ENCODE results near the gene FEV. TPM values are rescaled to one million over a fixed set of nuclear protein-coding genes. Genes with fewer than 3 reads are reported as not detected.

FEV gene
- not detected for polyA plus RNA-seq

DNA sequence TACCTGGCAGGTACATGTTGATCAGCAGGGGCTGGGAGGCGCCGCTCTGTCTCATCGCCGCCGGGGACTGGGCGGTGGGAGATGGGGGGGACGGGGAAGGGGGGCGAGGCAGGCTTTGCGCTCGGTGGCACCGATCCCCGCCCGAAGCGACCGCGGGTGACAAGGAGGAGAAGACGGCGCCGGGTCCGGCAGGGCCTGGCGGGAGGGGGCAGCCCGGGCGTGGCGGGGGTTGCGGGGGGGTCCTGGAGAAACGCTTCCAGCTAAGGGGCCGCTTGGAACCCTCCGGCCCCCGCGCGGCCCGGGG, at the start of gene FEV:
TSS of gene FEV (minus strand) at position 164 of the 304 bp plus-strand sequence. CDS start at position 55, 109 bp downstream.
- Mint-ChIP-seq H3K27ac (peak within 1 kb of the TSS in 2 of 3 donors; percentile 64 to 91), H3K4me3 (peak within 1 kb of the TSS; percentile 42 to 70 (median 50)), H3K4me1 (peaks cover 11 to 14% (median 11%) of the 10 kb centered on the region in 3 donors), H3K27me3 (peaks cover 59% of the 10 kb centered on the region), H3K9me3 (no peaks in the 10 kb centered on the region), H3K36me3 (no peaks in the 10 kb centered on the region)

DNA sequence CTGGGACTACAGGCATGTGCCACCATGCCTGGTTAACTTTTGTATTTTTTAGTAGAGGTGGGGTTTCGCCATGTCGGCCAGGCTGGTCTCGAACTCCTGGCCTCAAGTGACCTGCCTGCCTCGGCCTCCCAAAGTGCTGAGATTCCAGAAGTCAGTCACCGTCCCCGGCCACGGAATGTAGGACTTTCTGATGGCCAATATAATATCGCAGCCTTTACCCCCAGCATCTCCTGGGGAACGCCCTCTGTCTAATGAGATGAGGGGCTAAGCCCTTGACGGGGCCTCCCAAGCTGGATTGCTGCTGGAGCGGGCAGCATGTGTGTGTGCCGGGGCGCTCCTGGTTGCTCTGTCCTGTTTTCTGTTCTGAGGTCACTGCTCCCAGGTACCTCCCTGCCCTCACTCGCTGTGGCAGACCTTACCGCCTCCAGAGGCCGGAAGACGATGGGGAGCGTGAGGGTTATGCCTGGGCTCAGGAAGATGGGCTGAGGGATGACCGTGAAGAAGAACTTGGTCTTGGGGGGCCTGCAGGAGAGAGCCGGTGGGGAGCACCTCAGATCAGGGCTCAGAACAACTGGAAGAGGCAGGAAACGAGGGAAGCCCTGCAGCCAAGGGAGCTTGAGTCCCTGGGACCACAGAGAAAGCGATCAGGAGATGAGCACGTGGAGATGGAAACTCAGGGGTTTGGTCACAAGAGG, 47.2 kb upstream of the FEV start:
- peaks cover 8% of the 10 kb centered on the region for H3K27me3 Mint-ChIP-seq
- no peaks in the 10 kb centered on the region for H3K36me3 Mint-ChIP-seq
- no peaks in the 10 kb centered on the region for H3K4me1 Mint-ChIP-seq

DNA sequence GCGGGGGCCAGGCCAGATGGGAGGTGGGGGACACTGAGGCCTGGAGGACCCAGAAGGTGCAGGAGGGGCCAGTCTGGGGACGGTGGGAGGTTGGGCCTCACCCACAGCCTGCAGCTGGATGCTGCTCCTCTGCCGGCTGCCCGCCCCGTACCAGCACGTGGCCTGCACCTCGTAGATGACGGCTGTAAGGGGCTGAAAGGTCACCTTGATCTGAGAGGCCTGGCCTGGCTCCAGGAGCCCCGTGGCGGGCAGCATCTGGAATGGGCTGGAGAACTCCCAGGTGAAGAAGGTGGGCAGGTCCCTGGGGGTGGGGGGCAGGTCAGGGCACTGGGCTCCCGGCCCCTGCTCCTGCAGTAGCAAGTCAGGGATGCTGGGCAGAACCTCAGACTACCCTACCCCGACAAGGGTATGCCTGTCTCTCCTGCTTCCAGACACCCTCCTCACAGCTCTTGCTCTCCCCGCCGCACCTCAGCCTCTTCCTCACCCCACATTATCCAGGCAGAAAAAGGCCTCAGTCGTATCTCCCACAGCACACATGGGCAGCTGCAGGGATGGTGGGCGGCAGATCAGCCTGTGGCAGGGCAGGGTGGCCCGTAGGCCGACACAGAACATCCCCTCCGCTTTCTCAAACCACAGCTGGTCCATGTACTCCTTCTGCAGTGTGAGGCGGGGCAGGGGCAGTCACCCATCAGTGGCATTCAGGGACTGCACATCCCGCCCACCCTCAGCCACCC, 46.2 kb upstream of the FEV start:
- H3K36me3 Mint-ChIP-seq = no peaks in the 10 kb centered on the region
- H3K4me3 Mint-ChIP-seq = no peak overlapping the region
- no peaks in the 10 kb centered on the region for H3K4me1 Mint-ChIP-seq
- peaks cover 0 to 2% (median 0%) of the 10 kb centered on the region in 3 donors for H3K9me3 Mint-ChIP-seq
- H3K27me3 Mint-ChIP-seq = peaks cover 8% of the 10 kb centered on the region
- H3K27ac Mint-ChIP-seq = no peak overlapping the region

More for the DNA sequence above, 47.2 kb upstream of the FEV start:
- H3K27ac Mint-ChIP-seq = no peak overlapping the region
- H3K9me3 Mint-ChIP-seq = peaks cover 0 to 2% (median 0%) of the 10 kb centered on the region in 3 donors
- no peak overlapping the region for H3K4me3 Mint-ChIP-seq

DNA sequence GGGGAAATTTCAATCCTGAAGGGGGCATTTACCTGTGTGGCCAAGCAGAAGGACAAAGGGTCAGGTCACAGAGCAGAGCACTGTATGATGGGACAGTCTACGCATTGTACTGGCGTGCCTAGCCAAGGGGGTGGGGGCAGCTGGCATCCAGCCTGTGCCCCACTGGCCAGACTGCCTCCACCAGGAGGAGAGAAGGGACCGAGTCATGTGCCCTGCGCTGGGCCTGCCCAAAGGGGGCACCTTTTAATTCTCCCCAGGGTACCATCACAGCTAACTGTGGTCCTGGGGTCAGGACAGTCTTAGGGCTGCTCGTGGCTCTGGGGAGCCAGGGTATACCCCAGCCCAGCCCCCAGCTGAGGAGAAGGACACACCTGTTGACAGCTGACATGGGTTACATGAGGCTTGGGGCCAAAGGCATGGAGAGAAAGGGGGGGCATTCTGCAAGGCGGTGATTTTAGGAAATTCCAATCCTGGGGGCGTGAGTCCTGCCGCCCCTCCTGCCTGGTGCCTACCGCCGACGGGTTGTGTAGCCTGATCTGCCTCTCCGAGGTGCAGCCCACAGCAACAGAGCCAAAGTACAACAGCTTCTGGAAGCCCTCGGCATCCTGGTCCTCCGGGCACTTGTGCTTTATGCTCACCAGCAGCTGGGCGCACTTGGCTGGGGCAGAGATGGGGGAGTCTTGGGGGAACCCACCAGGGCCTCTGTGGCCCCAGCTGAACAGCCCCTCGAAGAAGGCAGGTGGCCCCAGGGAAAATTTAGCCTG, 45.4 kb upstream of the FEV start:
- Mint-ChIP-seq H3K27me3 (peaks cover 8% of the 10 kb centered on the region), H3K9me3 (no peaks in the 10 kb centered on the region), H3K27ac (no peak overlapping the region), H3K4me3 (no peak overlapping the region), H3K4me1 (no peaks in the 10 kb centered on the region), H3K36me3 (no peaks in the 10 kb centered on the region)

DNA sequence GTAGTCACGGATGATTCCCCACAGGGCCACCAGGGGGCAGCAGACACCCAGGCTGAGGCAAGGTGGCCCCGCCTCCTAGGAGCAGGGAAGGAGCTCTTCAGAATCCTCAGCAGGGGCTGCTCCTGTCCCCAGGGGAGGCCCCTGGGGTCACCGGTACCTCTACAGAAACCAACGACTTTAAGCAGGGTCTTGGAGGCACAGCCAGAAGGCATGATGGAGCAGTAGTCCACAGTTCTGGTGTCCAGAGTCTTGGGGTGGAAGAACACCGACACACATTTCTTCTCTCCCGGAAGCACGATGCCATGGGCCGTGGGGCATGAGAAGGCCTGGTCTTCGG, 44.8 kb upstream of the FEV start:
- Mint-ChIP-seq H3K27ac (no peak overlapping the region), H3K4me1 (no peaks in the 10 kb centered on the region), H3K36me3 (no peaks in the 10 kb centered on the region), H3K4me3 (no peak overlapping the region), H3K27me3 (peaks cover 8% of the 10 kb centered on the region), H3K9me3 (no peaks in the 10 kb centered on the region)

DNA sequence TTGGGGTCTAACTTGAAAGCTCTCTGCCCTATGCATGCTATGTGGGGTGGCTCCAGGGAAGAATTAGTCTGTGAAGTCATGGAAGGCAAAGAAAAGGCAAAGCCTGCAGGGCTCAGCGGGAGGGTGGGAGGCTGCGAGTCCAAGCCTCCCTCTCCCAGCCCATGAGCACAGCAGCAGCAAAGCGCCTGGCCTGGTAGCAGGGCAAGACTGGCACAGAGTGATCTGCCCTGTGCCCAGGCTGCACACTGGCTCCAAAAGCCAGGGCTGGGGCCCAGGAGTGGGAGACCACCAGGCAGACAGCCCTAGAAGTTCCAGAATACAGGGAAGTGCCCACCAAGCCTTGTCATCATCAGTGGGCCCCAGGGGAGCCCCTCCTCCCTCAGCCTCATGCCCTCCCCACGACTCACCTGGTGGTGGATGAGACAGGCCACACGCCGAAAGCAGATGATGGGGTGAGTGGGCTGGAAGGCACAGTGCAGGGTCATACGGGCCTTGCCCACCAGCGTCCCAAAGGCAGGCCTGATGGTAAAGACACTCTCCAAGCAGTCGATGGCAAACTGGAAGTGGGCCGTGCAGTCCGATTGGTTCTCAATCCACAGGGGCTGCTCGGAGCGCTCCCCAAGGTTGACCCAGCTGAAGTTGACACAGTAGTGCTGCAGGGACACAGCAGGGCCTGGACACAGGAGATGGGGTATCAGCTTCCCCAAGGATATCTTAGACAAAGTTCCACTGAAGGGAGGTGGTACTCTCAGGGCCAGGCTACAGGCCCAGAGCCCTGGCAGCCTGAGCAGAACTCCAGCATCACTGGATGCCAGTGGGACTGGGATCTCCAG, 44.2 kb upstream of the FEV start:
- Mint-ChIP-seq H3K4me3 (no peak overlapping the region), H3K27ac (no peak overlapping the region), H3K4me1 (no peaks in the 10 kb centered on the region), H3K27me3 (peaks cover 5% of the 10 kb centered on the region), H3K36me3 (no peaks in the 10 kb centered on the region), H3K9me3 (no peaks in the 10 kb centered on the region)

DNA sequence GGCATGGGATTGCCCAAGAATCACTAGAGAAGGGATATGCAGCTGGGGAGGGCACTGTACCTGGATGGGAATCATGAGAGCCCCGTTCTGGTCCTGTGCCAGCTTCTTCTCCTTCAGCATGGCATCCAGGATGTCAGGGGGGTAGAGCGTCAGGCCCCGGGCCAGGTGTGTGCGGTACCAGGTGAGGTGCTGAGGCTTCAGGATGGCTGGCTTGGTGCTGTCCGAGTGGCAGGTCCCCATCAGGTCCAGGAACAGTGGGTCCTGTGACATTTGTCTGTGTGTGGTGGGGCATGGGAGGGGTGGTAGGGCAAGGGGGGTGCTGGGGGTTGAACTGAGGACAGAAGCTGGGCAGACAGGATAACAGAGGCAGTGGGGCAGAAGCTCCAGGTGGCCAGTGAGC, 43.2 kb upstream of the FEV start:
- H3K36me3 Mint-ChIP-seq = no peaks in the 10 kb centered on the region
- H3K4me3 Mint-ChIP-seq = no peak overlapping the region
- H3K9me3 Mint-ChIP-seq = no peaks in the 10 kb centered on the region
- H3K4me1 Mint-ChIP-seq = no peaks in the 10 kb centered on the region
- no peak overlapping the region for H3K27ac Mint-ChIP-seq
- H3K27me3 Mint-ChIP-seq = peaks cover 9% of the 10 kb centered on the region

DNA sequence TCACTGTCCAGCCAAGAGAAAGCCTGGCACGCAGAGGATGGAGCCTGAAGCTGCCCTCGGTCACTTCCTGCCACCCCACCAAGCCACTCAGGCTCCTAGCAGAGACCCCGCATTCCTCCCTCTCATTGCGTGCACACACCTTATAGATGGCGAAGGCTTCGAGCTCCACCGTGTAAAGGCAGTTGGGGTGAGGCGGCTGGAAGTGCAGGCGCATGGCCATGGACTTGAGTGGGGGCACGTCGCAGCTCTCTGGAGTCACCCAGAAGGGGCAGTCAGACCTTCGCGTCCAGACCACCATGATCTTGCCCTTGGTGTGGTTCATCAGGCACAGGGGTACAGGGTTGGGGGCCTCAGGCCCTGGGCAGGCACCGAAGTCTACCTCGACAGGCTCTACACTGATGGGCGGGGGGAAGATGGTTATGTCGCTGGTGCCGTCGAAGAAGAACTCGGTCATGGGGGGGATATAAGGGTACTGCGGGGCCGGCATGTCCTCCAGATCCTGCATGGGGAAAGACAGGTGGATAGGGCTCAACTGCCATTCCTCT, 42.6 kb upstream of the FEV start:
- H3K9me3 Mint-ChIP-seq = no peaks in the 10 kb centered on the region
- H3K4me1 Mint-ChIP-seq = no peaks in the 10 kb centered on the region
- H3K4me3 Mint-ChIP-seq = no peak overlapping the region
- peaks cover 14% of the 10 kb centered on the region for H3K27me3 Mint-ChIP-seq
- no peak overlapping the region for H3K27ac Mint-ChIP-seq
- no peaks in the 10 kb centered on the region for H3K36me3 Mint-ChIP-seq

DNA sequence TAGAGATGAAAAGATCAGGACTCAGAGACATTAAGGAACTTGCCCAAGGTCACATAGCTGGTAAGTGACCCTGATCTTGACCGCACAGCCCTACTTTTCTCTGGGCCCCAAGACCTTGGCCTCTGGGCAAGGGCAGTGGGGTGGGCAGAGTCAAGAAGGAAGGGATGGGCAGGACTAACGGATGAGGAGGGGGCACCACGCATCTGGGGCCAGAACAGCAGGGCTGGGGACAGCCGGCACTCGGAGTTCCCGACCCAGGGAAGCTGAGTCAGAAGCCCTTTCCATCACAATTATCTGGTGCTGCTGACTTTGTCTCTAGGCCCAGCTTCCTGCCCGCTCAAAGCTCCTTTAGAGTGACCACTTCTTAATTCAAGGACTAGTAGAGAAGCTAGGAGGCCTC, 42.0 kb upstream of the FEV start:
- Mint-ChIP-seq H3K9me3 (no peaks in the 10 kb centered on the region), H3K4me3 (no peak overlapping the region), H3K36me3 (no peaks in the 10 kb centered on the region), H3K4me1 (no peaks in the 10 kb centered on the region), H3K27me3 (peaks cover 14% of the 10 kb centered on the region), H3K27ac (no peak overlapping the region)

DNA sequence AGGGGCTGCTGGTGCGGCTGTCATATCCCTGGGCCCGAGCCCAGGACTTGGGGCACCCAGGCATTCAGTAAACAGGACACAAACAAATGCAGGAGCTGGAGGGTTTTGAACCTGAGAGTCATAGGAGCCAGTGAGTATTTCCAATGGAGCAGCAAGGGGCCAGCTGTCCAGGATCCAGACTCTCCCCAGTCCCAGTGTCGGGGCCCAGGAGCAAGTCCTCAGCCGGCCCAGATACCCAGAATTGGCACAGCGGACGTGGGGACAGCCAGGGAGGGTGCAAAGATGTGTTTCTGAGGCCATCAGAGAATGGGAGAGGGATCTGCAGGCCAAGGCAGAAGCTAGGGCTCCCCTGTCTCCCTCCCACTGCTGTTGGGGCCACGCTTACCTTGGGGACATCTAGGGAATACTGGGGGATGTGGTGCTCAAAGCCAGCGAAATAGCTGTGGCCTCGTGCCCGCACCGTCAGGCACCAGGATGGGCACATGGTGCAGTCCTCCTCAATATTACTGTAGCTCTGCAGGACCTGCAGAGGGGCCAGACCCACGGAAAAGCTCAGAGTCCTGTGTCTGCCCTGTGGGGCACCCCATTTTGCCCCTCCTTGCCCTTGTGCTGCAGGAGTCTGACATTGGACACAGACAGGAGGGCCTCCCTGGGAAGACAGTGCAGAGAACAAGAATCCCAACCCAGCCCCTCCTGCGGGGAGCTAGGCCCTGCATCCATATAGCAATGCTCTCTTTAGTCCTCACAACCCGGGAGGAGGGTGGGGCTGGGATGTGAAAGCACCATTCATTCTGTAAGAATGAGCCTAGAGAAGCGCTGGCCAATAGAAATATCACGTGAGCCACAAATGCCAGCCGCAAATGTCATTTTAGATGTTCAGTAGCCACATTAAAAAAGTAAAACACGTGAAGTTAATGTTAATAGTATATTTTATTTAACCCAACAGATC, 40.9 kb upstream of the FEV start:
- Mint-ChIP-seq H3K27ac (no peak overlapping the region), H3K4me3 (no peak overlapping the region), H3K27me3 (peaks cover 14% of the 10 kb centered on the region), H3K9me3 (no peaks in the 10 kb centered on the region), H3K36me3 (no peaks in the 10 kb centered on the region), H3K4me1 (no peaks in the 10 kb centered on the region)

DNA sequence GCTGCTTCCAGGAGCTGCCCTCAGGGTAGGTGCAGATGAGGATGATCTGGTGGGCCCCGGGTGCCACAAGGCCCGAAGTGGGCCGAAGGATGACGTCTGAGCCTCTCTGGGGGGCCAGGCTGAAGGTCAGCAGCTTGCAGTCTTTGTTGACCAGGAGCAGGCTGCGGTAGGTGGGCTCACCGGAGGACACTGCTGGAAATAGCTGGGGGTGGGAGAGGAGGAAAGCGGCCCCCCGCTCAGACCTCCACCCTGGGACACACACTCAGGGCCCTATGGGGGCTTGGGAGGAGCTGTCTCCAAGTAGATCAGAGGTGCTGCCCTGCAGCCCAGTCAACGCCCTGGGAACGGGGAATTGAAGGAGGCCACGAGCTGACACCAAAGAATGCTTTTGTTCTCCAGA, 39.1 kb upstream of the FEV start:
- H3K36me3 Mint-ChIP-seq = no peaks in the 10 kb centered on the region
- H3K4me1 Mint-ChIP-seq = no peaks in the 10 kb centered on the region
- peak overlapping the region in 1 of 4 donors; percentile 3 for H3K4me3 Mint-ChIP-seq
- H3K27me3 Mint-ChIP-seq = peaks cover 11% of the 10 kb centered on the region
- no peaks in the 10 kb centered on the region for H3K9me3 Mint-ChIP-seq
- no peak overlapping the region for H3K27ac Mint-ChIP-seq

DNA sequence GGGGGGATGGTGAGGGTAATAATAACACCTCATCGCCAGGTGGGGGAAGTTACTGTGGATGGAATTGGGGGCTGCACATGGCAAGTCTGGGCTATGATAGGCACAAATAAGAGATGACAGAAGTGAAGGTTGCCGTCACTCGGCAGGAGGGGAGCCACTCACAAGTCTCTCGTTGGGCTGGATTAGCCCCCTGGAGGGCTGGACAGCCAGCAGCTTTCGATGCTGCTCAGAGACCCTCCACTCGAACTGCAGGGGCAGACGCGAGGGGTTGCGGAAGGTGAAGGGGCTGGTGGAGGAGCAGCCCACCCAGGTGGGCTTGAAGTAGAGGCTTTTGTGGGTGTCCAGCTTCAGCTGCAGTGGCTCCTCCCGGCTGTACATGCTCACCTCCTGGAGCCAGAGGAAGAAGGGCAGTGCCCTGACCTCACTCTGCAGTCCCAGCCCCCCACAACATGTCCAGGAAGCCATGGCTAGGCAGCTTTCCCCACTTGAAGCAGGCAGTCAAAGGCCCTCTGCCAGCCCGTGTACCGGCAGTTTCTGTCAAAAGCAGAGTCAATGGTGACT, 38.1 kb upstream of the FEV start:
- H3K27ac Mint-ChIP-seq = no peak overlapping the region
- H3K36me3 Mint-ChIP-seq = no peaks in the 10 kb centered on the region
- H3K27me3 Mint-ChIP-seq = peaks cover 17% of the 10 kb centered on the region
- no peaks in the 10 kb centered on the region for H3K9me3 Mint-ChIP-seq
- no peaks in the 10 kb centered on the region for H3K4me1 Mint-ChIP-seq
- no peak overlapping the region for H3K4me3 Mint-ChIP-seq

DNA sequence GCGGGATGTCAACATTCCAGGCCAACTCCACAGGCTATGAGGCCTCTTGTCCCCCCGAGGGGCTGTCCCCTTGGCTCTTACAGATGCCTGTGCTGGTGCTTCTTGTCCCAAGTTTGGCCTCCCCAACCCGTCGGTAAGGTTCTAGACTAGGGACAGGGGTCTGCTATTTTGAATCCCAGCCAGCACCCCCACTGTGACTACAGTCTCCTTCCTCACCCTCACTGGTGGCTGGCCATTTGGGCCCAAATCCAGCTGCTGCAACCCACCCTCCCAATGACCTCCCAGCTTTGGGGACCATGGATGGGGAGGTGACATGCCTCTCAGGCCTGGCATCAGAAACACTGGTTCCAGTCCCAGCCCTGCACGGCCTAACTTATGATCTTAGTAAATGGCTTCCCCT, 37.6 kb upstream of the FEV start:
- H3K27ac Mint-ChIP-seq = no peak overlapping the region
- H3K27me3 Mint-ChIP-seq = peaks cover 17% of the 10 kb centered on the region
- H3K4me1 Mint-ChIP-seq = no peaks in the 10 kb centered on the region
- H3K4me3 Mint-ChIP-seq = no peak overlapping the region
- no peaks in the 10 kb centered on the region for H3K9me3 Mint-ChIP-seq
- H3K36me3 Mint-ChIP-seq = no peaks in the 10 kb centered on the region

DNA sequence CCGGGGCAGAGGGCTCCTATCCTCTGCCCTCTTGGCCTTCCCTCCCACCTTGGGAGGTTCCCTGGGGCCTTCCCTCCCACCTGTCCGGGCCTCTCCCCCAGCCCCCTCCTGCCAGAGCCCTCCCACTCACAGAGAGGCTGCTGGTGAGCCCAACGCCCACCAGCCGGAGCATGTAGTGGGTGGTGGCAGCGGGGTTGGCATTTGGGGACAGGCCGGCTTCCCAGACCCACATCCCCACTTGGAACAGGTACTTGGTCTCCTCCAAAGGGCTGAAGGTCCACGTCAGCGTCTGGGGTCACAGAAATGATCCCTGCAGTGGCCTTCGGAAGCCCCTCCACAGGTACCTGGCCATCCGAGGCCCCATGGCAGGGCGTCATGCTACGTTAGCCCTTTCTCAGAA, 37.1 kb upstream of the FEV start:
- no peaks in the 10 kb centered on the region for H3K36me3 Mint-ChIP-seq
- peaks cover 17% of the 10 kb centered on the region for H3K27me3 Mint-ChIP-seq
- H3K4me1 Mint-ChIP-seq = no peaks in the 10 kb centered on the region
- H3K4me3 Mint-ChIP-seq = no peak overlapping the region
- H3K9me3 Mint-ChIP-seq = no peaks in the 10 kb centered on the region
- H3K27ac Mint-ChIP-seq = no peak overlapping the region
